Measurements from ENCODE around the gene PEX7.

Gene PEX7

DNA sequence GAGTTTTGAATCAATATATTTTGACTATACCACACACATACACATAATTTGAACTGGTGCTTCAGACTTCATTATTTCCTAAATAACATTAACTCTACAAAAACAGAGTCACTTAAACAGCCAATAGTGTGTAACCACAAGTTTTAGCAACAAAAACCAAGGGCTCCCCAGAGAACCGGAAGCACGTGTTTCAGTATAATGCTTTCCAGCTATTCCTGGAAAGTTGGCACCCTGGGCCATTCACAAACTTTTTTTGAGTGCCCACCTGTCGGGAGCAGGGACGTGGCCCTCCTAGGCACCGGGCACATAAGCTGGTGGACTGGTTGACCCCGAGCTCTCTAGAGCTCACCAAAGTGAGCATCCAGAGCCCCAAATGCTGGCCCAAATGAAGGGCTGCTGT, 97.8 kb downstream of the PEX7 start:
- no peaks in the 10 kb centered on the region for H3K36me3 Mint-ChIP-seq (ENCODE audit: low read depth)
- H3K4me3 Mint-ChIP-seq: no peak overlapping the region
- H3K27ac Mint-ChIP-seq: no peak overlapping the region
- H3K27me3 Mint-ChIP-seq: peaks cover 64% of the 10 kb centered on the region
- peaks cover 35% of the 10 kb centered on the region for H3K4me1 Mint-ChIP-seq (ENCODE audit: low read depth)
- intact Hi-C loops (cut with micrococcal nuclease): loop anchor here (10.0 kb wide), 1 partner anchor 275 kb away; no protein-coding TSS in a partner anchor
- H3K9me3 Mint-ChIP-seq: no peaks in the 10 kb centered on the region

DNA sequence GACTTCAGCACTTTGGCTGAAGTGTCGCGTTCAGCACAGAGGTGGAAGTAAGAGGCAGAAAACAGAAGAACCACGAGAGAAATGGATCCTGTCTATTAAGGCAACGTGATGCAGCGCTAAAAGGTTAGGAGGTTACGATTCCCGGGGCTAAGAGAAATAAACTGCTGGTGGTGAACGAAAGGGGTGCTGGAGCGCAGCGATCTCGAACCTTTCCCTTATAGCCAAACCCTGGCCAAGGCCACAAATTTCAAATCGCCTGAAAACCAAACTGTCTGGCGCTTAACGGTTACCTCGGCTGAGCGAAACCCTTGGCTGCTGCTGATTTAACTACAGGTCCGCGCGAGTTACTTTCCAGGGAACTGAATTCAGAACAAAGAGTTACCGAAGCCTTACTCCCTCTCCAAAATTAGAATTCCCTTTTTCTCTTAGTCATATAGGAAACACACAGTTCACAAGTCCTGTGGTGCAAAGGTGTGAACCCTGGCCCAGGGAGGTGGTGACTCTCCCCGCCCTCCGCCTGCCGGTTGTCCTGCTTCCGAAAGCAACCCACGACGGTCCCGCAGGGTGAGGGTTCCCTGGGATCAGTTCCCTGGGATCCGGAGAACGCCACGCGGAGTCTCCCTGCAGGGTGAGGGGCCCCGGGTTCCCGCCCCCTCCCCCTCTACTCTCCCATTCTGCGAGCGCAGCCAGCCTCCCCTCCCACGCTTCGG, 98.4 kb downstream of the PEX7 start:
- intact Hi-C loops (cut with micrococcal nuclease): loop anchor here (10.0 kb wide), 1 partner anchor 276 kb away; no protein-coding TSS in a partner anchor

DNA sequence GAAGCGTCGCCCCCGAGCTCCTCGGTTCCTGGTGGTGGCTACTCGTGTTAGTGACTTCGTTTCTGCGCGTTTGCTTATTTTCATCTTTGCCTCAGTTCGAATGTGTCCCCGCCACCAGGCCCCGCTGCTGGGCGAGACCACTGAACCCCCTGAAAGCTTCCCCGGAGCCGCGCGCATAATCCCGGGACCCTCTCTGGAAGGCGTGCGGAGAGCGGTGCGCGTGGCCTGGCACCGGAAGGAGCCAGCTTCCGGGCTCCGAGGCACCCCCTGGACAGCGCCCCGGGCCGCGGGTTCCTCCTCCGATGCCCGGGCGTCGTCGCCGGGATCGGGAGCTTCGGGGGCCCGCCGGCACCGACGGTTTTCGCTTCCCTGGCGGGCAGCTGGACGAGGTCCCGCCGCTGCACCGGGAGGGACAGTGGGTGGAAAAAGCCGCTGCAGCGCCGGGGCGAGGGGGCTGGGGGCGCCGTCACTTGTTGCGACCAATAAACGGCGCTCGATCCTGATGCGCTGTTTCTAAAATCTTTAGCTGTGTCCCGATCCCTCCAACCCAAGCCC, 99.1 kb downstream of the PEX7 start:
- intact Hi-C loops (cut with micrococcal nuclease): loop anchor here (10.0 kb wide), 1 partner anchor 277 kb away; no protein-coding TSS in a partner anchor
- Mint-ChIP-seq H3K4me3 (peak overlapping the region; percentile 85), H3K27ac (no peak overlapping the region), H3K27me3 (peaks cover 73% of the 10 kb centered on the region), H3K4me1 (ENCODE audit: low read depth) (peaks cover 35% of the 10 kb centered on the region), H3K9me3 (no peaks in the 10 kb centered on the region), H3K36me3 (ENCODE audit: low read depth) (no peaks in the 10 kb centered on the region)

More for the DNA sequence above, 98.4 kb downstream of the PEX7 start:
- peaks cover 67% of the 10 kb centered on the region for H3K27me3 Mint-ChIP-seq
- peak overlapping the region; percentile 85 for H3K4me3 Mint-ChIP-seq
- peaks cover 35% of the 10 kb centered on the region for H3K4me1 Mint-ChIP-seq (ENCODE audit: low read depth)
- H3K27ac Mint-ChIP-seq: no peak overlapping the region
- no peaks in the 10 kb centered on the region for H3K36me3 Mint-ChIP-seq (ENCODE audit: low read depth)
- H3K9me3 Mint-ChIP-seq: no peaks in the 10 kb centered on the region

DNA sequence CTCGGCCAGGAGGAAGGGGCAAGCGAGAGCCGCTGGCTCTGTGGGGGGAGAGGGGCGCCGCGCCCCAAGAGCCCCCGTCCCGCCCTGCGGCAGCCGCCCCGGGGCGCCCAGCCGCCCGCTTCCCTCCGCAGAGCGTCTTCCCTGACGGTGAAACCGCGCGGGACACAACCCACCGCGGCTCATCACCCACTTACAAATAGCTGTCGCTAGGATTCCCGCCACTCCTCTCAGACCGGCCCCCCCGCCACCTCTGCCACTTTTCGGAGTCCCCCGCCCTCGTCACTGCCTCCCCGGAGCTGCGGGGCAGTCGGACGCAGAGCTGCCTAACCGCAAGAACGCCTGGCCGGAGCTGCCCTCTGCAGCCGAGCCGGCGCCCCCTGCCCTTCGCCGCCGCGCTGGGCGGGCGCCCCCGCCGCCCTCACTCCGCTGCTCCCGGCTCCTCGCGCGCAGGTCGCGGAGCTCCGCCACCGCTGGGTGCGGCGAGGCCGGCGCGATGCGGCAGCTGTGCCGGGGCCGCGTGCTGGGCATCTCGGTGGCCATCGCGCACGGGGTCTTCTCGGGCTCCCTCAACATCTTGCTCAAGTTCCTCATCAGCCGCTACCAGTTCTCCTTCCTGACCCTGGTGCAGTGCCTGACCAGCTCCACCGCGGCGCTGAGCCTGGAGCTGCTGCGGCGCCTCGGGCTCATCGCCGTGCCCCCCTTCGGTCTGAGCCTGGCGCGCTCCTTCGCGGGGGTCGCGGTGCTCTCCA, 99.7 kb downstream of the PEX7 start, which contains the start of gene SLC35D3:
TSS of gene SLC35D3 (plus strand) at position 366 of the 749 bp plus-strand sequence. CDS start at position 494, 128 bp downstream.
- peak within 1 kb of the TSS; percentile 85 for H3K4me3 Mint-ChIP-seq
- H3K4me1 Mint-ChIP-seq (ENCODE audit: low read depth): peaks cover 35% of the 10 kb centered on the region
- H3K27ac Mint-ChIP-seq: no peak within 1 kb of the TSS
- H3K27me3 Mint-ChIP-seq: peaks cover 75% of the 10 kb centered on the region
- H3K36me3 Mint-ChIP-seq (ENCODE audit: low read depth): no peaks in the 10 kb centered on the region
- intact Hi-C loops (cut with micrococcal nuclease): loop anchor here (10.0 kb wide), 1 partner anchor 277 kb away; no protein-coding TSS in a partner anchor
- no peaks in the 10 kb centered on the region for H3K9me3 Mint-ChIP-seq

DNA sequence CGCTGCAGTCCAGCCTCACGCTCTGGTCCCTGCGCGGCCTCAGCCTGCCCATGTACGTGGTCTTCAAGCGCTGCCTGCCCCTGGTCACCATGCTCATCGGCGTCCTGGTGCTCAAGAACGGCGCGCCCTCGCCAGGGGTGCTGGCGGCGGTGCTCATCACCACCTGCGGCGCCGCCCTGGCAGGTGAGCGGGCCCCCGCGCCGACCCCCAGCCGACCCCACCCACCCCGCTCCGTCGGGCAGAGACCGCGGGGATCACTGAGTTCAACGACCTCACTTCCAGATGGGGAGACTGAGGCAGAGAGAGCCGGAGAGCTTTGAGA, 100.3 kb downstream of the PEX7 start:
- intact Hi-C loops (cut with micrococcal nuclease): loop anchor here (10.0 kb wide), 1 partner anchor 278 kb away; no protein-coding TSS in a partner anchor
- Mint-ChIP-seq H3K4me1 (ENCODE audit: low read depth) (peaks cover 35% of the 10 kb centered on the region), H3K9me3 (no peaks in the 10 kb centered on the region), H3K36me3 (ENCODE audit: low read depth) (no peaks in the 10 kb centered on the region), H3K27me3 (peaks cover 77% of the 10 kb centered on the region), H3K27ac (no peak overlapping the region), H3K4me3 (peak overlapping the region; percentile 85)

DNA sequence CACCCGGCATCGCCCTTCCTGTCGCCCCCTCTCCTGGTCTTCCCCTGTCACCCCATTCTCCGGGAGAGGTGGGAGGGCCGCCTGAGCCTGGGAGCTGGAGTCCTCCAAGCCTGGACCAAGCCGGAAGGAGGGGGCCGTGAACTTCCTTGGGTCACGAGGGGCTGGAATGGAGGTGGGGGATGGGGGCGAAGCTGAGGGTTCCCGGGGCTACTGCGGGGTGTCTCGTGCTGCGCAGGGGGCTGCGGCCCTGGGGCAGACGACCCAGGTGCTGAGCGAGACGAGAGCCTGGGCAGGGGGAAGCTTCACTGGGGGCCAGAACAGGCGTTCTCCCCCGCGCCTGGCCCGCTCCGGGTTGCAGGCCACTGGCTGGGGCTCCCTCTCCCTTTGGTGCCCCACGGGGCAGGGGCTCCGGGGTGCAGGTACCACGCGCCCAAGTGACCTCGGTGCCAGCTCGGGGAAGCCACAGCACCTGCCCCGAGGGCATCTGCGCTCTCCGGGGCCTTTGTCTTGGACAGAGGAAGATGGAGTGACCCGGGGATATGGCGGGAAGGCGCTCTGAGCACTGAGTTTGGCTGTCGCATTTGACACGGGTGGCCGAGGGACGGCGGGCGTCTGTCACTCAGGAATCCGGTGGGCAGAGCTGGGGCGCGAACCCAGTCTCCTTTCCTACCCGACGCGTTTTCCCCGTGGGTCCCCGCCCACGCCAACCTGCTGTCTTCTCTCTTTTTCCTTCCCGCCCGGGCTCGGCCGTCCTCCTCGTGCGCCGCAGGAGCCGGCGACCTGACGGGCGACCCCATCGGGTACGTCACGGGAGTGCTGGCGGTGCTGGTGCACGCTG, 100.9 kb downstream of the PEX7 start:
- H3K36me3 Mint-ChIP-seq (ENCODE audit: low read depth): no peaks in the 10 kb centered on the region
- intact Hi-C loops (cut with micrococcal nuclease): loop anchor here (10.0 kb wide), 1 partner anchor 279 kb away; no protein-coding TSS in a partner anchor
- peak overlapping the region; percentile 55 for H3K4me3 Mint-ChIP-seq
- peaks cover 35% of the 10 kb centered on the region for H3K4me1 Mint-ChIP-seq (ENCODE audit: low read depth)
- no peak overlapping the region for H3K27ac Mint-ChIP-seq
- H3K9me3 Mint-ChIP-seq: no peaks in the 10 kb centered on the region
- peaks cover 74% of the 10 kb centered on the region for H3K27me3 Mint-ChIP-seq

DNA sequence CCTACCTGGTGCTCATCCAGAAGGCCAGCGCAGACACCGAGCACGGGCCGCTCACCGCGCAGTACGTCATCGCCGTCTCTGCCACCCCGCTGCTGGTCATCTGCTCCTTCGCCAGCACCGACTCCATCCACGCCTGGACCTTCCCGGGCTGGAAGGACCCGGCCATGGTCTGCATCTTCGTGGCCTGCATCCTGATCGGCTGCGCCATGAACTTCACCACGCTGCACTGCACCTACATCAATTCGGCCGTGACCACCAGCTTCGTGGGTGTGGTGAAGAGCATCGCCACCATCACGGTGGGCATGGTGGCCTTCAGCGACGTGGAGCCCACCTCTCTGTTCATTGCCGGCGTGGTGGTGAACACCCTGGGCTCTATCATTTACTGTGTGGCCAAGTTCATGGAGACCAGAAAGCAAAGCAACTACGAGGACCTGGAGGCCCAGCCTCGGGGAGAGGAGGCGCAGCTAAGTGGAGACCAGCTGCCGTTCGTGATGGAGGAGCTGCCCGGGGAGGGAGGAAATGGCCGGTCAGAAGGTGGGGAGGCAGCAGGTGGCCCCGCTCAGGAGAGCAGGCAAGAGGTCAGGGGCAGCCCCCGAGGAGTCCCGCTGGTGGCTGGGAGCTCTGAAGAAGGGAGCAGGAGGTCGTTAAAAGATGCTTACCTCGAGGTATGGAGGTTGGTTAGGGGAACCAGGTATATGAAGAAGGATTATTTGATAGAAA, 101.7 kb downstream of the PEX7 start:
- Mint-ChIP-seq H3K27me3 (peaks cover 68% of the 10 kb centered on the region), H3K4me1 (ENCODE audit: low read depth) (peaks cover 35% of the 10 kb centered on the region), H3K27ac (no peak overlapping the region), H3K36me3 (ENCODE audit: low read depth) (no peaks in the 10 kb centered on the region), H3K9me3 (no peaks in the 10 kb centered on the region), H3K4me3 (peak overlapping the region; percentile 55)
- intact Hi-C loops (cut with micrococcal nuclease): loop anchor here (10.0 kb wide), 1 partner anchor 279 kb away; no protein-coding TSS in a partner anchor

DNA sequence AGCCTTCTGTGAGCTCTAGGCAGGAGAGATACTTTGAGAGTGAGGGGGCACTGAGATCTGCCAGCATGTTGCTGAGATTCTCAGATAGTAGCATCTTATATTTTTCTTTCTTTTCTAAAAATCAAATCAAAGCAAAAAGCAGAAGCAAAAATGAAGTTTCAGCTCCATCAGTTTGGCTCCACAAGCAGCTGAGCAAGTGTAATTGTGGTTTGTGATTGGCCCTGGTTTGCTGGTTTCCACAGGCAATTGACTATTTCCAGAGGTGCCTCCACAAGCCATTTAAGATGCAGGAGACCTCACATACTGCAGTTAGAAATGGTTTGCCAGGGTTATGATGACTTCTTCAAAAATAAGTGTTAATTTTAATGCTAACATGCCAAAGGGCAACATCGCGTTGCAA, 104.0 kb downstream of the PEX7 start:
- Mint-ChIP-seq H3K27me3 (peaks cover 58% of the 10 kb centered on the region), H3K36me3 (ENCODE audit: low read depth) (no peaks in the 10 kb centered on the region), H3K27ac (no peak overlapping the region), H3K4me3 (no peak overlapping the region), H3K9me3 (no peaks in the 10 kb centered on the region), H3K4me1 (ENCODE audit: low read depth) (peaks cover 22% of the 10 kb centered on the region)
- intact Hi-C loops (cut with micrococcal nuclease): loop anchor here (10.0 kb wide), 1 partner anchor 282 kb away; no protein-coding TSS in a partner anchor

DNA sequence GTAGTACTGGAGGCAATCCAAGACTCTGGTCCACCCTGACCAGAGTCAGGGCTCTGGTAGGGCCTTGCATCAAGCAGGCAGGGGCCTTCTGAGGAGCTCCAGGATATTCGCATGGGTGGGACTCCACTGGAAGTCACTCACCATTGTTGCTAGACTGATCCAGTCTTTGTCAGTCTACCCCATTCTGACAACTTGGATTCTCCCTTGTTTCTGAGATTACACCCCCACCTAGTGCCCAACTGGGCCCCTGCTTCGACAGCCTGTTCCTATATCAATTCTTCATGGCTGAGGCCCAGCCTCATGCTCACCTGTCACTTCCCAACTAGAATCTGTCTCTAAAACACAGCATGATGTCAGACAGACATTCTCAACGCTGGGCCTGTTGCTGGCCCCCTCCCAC, 104.9 kb downstream of the PEX7 start:
- Mint-ChIP-seq H3K27me3 (peaks cover 51% of the 10 kb centered on the region), H3K4me3 (no peak overlapping the region), H3K9me3 (no peaks in the 10 kb centered on the region), H3K27ac (no peak overlapping the region), H3K36me3 (ENCODE audit: low read depth) (no peaks in the 10 kb centered on the region), H3K4me1 (ENCODE audit: low read depth) (peaks cover 17% of the 10 kb centered on the region)
- intact Hi-C loops (cut with micrococcal nuclease): loop anchor here (10.0 kb wide), 1 partner anchor 282 kb away; no protein-coding TSS in a partner anchor

DNA sequence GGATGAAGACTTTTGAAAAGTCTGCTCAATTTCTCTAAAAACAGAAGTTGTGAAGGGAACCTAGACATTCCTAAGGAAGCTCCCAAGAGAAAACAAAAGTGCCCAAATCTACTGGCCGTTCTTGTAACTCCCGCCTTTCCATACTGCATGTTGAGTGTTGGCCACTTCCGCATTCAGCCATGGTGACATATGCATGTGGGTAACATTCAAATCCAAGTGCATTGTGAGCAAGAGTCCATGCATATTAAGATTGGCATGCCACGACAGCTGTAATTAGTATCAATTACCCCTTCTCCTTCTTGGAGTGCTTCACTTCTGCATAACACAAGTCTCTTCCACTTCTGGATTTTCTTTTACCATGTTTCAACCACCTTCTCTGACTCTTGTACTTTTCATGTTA, 108.1 kb downstream of the PEX7 start:
- Mint-ChIP-seq H3K4me3 (no peak overlapping the region), H3K36me3 (ENCODE audit: low read depth) (no peaks in the 10 kb centered on the region), H3K9me3 (no peaks in the 10 kb centered on the region), H3K27me3 (peaks cover 40% of the 10 kb centered on the region), H3K27ac (no peak overlapping the region), H3K4me1 (ENCODE audit: low read depth) (no peaks in the 10 kb centered on the region)
- intact Hi-C loops (cut with micrococcal nuclease): no loop called here

DNA sequence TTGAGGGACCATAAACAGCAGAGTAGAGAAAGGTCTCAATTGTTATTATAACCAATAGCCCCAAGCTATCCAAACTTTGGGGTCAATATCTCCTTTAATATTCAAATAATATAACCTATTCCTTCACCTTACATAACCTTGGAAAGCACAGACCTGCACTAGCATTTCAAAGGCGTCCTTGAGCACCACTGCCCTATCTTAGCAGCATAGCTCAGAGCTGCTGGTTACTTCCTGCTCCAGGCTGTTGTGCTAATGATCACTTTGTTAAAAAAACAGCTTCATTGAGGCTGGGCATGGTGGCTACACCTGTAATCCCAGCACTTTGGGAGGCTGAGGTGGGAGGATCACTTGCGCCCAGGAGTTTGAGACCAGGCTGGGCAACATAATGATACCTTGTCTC, 110.2 kb downstream of the PEX7 start:
- peaks cover 37% of the 10 kb centered on the region for H3K27me3 Mint-ChIP-seq
- no peaks in the 10 kb centered on the region for H3K9me3 Mint-ChIP-seq

DNA sequence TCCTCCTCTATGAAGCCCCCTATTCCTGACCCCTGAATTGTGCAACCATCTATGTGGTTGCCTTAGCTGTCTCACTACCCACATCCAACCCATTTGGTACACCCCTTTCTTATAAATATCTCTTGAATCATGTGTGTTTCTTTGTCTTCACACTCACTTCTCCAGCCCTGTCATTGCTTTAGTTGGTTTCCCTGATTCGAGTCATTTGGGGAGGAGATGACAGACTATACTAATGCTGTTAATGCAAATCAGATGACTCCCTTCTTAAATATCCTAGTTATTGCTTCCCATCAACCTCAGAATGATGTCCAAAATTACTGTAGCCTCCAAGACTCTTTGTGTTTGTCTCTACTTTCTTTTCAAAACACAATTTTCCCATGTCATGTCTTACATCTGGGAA, 122.7 kb downstream of the PEX7 start:
- H3K27me3 Mint-ChIP-seq: peaks cover 2% of the 10 kb centered on the region
- H3K4me3 Mint-ChIP-seq: no peak overlapping the region
- H3K27ac Mint-ChIP-seq: no peak overlapping the region
- H3K36me3 Mint-ChIP-seq (ENCODE audit: low read depth): no peaks in the 10 kb centered on the region
- H3K4me1 Mint-ChIP-seq (ENCODE audit: low read depth): no peaks in the 10 kb centered on the region
- intact Hi-C loops (cut with micrococcal nuclease): no loop called here
- peaks cover 10% of the 10 kb centered on the region for H3K9me3 Mint-ChIP-seq

More for the DNA sequence above, 110.2 kb downstream of the PEX7 start:
- intact Hi-C loops (cut with micrococcal nuclease): no loop called here
- H3K27ac Mint-ChIP-seq: no peak overlapping the region
- no peak overlapping the region for H3K4me3 Mint-ChIP-seq
- no peaks in the 10 kb centered on the region for H3K4me1 Mint-ChIP-seq (ENCODE audit: low read depth)
- H3K36me3 Mint-ChIP-seq (ENCODE audit: low read depth): no peaks in the 10 kb centered on the region

DNA sequence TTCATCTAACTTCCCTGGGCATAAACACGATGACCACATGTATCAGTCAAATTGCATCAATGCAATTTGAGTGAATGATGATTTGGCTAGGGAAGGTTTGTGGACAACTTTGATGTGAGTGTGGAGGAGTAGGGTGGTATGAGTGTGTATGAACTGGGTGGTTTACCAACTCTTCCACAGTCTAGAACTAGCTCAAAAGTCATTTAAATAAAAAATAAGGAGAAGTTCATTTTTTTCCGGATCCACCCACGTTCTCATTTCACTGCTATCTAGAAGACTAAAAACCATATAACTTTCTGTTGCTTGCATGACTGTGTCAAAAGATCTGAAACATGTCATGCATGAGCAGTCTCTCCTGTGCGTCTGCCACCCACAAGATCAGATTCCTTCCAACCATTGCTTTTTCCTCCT, 123.3 kb downstream of the PEX7 start:
- H3K27me3 Mint-ChIP-seq: peaks cover 2% of the 10 kb centered on the region
- no peak overlapping the region for H3K4me3 Mint-ChIP-seq
- H3K36me3 Mint-ChIP-seq (ENCODE audit: low read depth): no peaks in the 10 kb centered on the region
- intact Hi-C loops (cut with micrococcal nuclease): no loop called here
- H3K4me1 Mint-ChIP-seq (ENCODE audit: low read depth): no peaks in the 10 kb centered on the region
- peaks cover 10% of the 10 kb centered on the region for H3K9me3 Mint-ChIP-seq
- H3K27ac Mint-ChIP-seq: no peak overlapping the region
